ENCODE results near the gene KCNQ5.

KCNQ5 gene

GRCh38 chr6:72939004-72939403, 317.1 kb downstream of the KCNQ5 start:
- no peak for TF ChIP-seq CTCF (IDR thresholded peaks at IDR 0.05; ENCODE audit: borderline replicate concordance, insufficient read depth, low read depth, low read length)
- no peak overlapping the region for H3K4me3 ChIP-seq (ENCODE audit: low read depth, low read length)

DNA sequence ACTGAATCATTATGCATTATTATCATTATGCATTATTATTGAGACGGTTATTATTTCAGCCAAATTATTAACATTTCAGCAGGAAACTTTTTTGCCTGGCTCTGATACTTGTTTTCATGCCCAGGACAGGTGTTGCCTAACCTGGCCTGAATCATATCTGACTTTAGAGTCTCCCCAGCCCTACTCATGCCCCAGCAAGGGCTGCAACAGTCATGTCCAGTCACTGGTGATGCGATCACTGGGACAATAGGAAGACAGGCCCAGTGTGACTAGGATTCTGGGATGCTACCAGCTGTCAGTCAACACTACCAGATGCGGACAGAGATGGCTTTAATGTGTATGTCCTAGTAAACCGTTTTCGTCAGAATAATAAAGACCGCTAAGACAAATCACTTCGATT, 318.4 kb downstream of the KCNQ5 start:
- TF ChIP-seq CTCF (IDR thresholded peaks at IDR 0.05; ENCODE audit: borderline replicate concordance, insufficient read depth, low read depth, low read length), result no peak
- H3K4me3 ChIP-seq (ENCODE audit: low read depth, low read length), result no peak overlapping the region

GRCh38 chr6:72941263-72941662, 319.4 kb downstream of the KCNQ5 start:
- TF ChIP-seq CTCF (IDR thresholded peaks at IDR 0.05; ENCODE audit: borderline replicate concordance, insufficient read depth, low read depth, low read length), result no peak
- no peak overlapping the region for H3K4me3 ChIP-seq (ENCODE audit: low read depth, low read length)

DNA sequence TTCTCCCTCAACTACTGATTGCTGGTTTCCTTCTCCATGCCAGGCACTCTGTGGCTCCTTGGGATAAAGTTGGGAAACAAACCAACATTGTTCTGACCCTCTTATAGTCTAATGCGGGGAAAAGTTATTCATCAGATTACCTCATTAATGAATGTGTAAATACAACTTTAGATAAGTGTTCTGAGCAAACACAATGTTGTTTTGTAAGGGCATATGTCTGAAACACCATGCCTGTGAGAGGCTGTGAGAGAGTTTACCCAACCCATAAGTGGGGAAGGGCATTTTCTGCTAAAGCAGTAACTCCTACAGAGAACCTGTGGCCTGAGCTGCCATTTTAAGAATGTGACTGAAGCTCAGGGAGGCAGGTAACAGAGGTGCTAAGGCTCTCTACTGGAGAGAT, 319.9 kb downstream of the KCNQ5 start:
- TF ChIP-seq CTCF (IDR thresholded peaks at IDR 0.05; ENCODE audit: borderline replicate concordance, insufficient read depth, low read depth, low read length), result no peak
- H3K4me3 ChIP-seq (ENCODE audit: low read depth, low read length), result no peak overlapping the region

DNA sequence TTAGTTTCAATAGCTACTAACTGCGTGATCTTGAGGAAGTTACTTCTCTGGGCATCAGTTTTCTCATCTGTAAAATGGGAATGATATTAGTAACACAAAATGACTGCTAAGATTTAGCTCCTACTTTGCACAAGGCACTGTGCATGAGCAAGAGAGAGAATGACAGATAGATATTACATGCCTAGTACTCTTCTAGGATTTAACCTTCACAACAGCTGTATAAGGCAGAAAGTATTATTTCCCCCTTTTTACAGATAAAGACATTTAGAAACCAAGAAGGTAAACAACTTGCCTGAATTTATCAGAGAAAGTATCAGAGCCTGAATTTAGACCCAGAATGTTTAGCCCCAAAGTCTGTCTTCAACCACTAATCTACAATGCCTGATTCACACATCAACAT, 321.8 kb downstream of the KCNQ5 start:
- no peak for TF ChIP-seq CTCF (IDR thresholded peaks at IDR 0.05; ENCODE audit: borderline replicate concordance, insufficient read depth, low read depth, low read length)
- H3K4me3 ChIP-seq (ENCODE audit: low read depth, low read length), result no peak overlapping the region

DNA sequence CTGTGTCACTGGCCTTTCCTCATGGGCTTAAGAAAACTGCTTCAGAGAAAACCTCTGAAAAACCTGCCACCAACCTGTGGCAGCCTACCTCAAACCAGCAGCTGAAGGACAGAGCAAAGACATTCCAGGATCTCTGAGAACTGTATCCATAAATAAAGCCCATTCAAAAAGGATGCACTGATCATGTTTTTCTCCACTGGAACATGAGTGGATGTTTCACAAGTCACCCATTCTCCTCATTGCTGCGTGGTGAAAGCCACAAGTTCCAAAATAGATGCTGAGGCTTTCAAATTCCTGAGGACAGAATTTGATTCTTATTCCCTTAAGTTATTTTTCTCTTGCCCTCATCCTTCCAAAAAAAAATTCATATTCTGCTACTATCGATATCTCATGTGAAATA, 322.8 kb downstream of the KCNQ5 start:
- TF ChIP-seq CTCF (IDR thresholded peaks at IDR 0.05; ENCODE audit: borderline replicate concordance, insufficient read depth, low read depth, low read length), result no peak
- no peak overlapping the region for H3K4me3 ChIP-seq (ENCODE audit: low read depth, low read length)

GRCh38 chr6:72946774-72947173, 324.9 kb downstream of the KCNQ5 start:
- no peak overlapping the region for H3K4me3 ChIP-seq (ENCODE audit: low read depth, low read length)
- no peak for TF ChIP-seq CTCF (IDR thresholded peaks at IDR 0.05; ENCODE audit: borderline replicate concordance, insufficient read depth, low read depth, low read length)
